HG03103 (cell line): ENCODE results near the gene NSUN3.

Source experiments
- ATAC-seq: cut with Tn5 transposase; IDR thresholded peaks from one replicate; pipeline ENCODE4 v1.9.1; 2021; ENCODE audit warnings: low read depth; ENCODE audit not compliant: unreplicated experiment

The NSUN3 gene

GRCh38 chr3:94117729-94118128, 54.9 kb downstream of the NSUN3 start:
- ATAC-seq, result no peak

GRCh38 chr3:94118390-94118789, 55.5 kb downstream of the NSUN3 start:
- ATAC-seq, result no peak

GRCh38 chr3:94121161-94121560, 58.3 kb downstream of the NSUN3 start:
- ATAC-seq, result no peak

- no peak for ATAC-seq
These were observed 64.3 kb downstream of the NSUN3 start for GRCh38 chr3:94127115-94127514.

- no peak for ATAC-seq
These were observed 67.8 kb downstream of the NSUN3 start for GRCh38 chr3:94130690-94131089.

- no peak for ATAC-seq
These were observed 69.9 kb downstream of the NSUN3 start for GRCh38 chr3:94132777-94133176.

GRCh38 chr3:94136133-94136532, 73.3 kb downstream of the NSUN3 start:
- no peak for ATAC-seq

- ATAC-seq, result no peak
These were observed 74.5 kb downstream of the NSUN3 start for GRCh38 chr3:94137377-94137776.

GRCh38 chr3:94146455-94146854, 83.6 kb downstream of the NSUN3 start:
- ATAC-seq, result no peak

- no peak for ATAC-seq
These were observed 84.2 kb downstream of the NSUN3 start for GRCh38 chr3:94147012-94147411.

- ATAC-seq, result no peak
These were observed 87.3 kb downstream of the NSUN3 start for GRCh38 chr3:94150113-94150512.

- no peak for ATAC-seq
These were observed 93.8 kb downstream of the NSUN3 start for GRCh38 chr3:94156626-94157025.

- ATAC-seq, result no peak
These were observed 95.7 kb downstream of the NSUN3 start for GRCh38 chr3:94158512-94158911.

- ATAC-seq, result no peak
These were observed 96.4 kb downstream of the NSUN3 start for GRCh38 chr3:94159062-94159828.

GRCh38 chr3:94162700-94163099, 99.8 kb downstream of the NSUN3 start:
- ATAC-seq, result no peak

- ATAC-seq, result no peak
These were observed 104.5 kb downstream of the NSUN3 start for GRCh38 chr3:94167346-94167745.

GRCh38 chr3:94167796-94168195, 104.9 kb downstream of the NSUN3 start:
- ATAC-seq, result no peak

- no peak for ATAC-seq
These were observed 109.1 kb downstream of the NSUN3 start for GRCh38 chr3:94171954-94172353.

GRCh38 chr3:94172695-94173310, 109.9 kb downstream of the NSUN3 start:
- no peak for ATAC-seq

GRCh38 chr3:94173673-94174434, 111.0 kb downstream of the NSUN3 start:
- ATAC-seq, result no peak

- no peak for ATAC-seq
These were observed 112.8 kb downstream of the NSUN3 start for GRCh38 chr3:94175677-94176076.
